CD4-positive, alpha-beta T cell treated with Interleukin-21 for 1 hour (primary cell): ENCODE data around the gene NT5C3A.
"Not testable (repeated sequence)": the region's sequence is repeated elsewhere in the genome, so short reads cannot be mapped to it uniquely, and the experiment has no call there.

Source experiments
- DNase-seq: peaks from one replicate; pipeline ENCODE4 v3.0.0-alpha.2; 2020

The NT5C3A gene

DNA sequence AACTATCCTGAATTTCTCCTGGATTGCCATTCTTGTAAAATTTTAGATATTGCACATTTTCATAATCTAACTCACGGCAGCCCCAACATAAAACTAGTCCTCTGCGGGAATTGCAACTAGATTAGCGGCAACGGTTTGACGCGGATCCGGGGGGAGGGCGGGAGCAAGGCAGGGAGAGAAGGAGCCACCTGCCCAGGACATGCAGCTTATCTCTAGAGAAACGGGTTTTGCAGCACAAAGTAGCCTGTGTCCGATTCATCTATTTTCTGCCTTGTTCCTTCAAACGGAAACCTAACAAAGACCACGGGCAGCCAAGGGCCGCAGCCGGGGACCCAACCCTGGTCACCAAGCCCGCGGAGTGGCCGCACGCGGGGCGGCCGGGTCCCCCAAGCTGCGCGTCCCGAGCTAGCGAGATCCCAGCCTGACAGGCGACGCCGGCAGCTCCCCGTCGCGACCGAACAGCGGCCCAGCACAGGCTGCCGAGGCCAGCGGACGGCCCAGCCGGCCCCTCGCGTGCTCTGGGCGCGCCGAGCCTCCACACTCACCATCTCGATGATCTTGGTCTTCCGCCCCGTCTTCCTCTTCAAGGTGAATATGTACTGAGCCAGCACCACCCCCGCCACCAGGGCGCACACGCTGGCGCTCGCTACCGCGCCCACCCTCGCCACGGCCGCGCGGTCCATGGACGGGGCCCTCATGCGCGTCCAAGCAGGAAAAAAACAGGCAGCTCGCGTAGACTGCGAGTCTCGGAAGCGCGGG lies at the start of gene NT5C3A:
NT5C3A (minus strand) TSS at position 754 of the 759 bp plus-strand sequence; CDS start at position 683, 71 bp downstream.
- DNase-seq: peak; percentile 20

DNA sequence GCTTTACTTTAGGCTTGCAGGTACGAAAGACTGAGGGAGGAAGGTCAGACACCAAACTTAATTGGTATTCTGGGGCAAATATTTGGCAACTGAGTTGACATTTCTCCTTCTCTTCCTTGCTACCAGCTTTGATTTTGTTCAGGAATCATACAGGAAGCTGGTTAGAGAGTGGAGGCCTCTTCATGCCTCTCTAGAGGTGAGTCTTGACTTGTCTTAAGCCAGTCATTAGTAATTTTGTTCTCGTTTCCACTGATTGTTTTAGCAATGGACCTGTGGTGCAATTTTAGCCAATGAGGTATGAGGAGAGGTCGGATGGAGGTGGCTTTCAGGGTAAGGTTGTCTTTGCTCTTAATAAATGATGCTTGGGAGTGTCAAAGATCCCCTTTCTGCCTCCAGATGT lies 49.0 kb upstream of the NT5C3A start:
- DNase-seq: no peak

DNA sequence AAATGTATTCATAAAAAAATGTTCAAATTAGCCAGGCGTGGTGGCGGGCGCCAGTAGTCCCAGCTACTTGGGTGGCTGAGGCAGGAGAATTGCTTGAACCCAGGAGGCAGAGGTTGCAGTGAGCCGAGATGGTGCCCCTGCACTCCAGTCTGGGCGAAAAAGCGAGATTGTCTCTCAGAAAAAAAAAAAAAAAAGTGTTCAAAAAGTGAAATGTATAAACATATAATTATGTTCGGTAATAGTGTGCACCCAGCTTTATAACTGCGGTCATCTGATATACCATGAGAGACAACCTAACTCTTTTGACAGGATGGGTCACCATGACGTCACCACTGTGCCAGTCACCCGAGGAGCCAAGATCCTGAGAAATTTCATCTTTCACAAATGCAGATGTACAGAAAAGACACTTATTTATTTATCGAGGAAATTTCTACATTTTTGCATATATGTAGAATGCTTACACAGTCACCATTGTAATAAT lies 47.2 kb upstream of the NT5C3A start:
- DNase-seq: peak; percentile 6

DNA sequence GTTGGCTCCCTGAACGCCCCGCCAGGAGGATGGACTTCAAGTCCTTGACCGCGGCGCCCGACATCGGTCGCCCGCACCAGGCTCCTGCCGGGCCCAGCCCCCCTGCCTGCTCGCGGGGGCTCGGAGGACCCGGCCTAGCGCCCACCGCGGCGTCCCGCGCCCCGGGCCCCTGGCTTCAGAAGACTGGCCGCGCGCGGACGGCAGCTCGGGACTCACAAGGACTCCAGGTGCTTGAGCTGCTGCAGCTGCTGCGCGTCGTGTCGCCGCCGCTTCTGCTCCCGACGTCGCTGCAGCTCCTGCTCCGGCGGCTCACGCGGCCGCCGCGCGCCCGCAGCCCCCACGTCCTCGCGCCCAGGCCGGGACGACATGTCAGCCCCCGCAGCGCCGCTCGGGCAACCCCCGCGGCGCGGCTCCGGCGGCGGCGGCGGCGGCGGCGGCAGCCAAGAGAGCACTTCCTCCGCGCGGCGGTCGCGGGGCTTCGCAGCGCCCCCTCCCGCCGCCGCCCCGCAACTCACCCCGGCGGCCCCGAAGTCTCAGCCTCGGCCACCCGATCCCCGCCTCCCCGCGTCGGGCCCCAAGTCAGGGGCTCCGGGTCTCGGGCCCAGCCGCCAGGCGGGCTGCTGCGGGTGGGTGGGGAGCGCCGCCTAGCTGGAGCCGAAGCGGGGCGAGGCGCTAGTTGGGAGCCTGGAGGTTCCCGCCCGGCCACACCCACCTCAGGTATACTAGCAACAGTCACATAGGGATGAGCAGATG lies 46.6 kb upstream of the NT5C3A start, which contains the start of gene RP9:
RP9 (minus strand) TSS at position 400 of the 753 bp plus-strand sequence; CDS start at position 368, 32 bp downstream.
- DNase-seq: peak; percentile 83

DNA sequence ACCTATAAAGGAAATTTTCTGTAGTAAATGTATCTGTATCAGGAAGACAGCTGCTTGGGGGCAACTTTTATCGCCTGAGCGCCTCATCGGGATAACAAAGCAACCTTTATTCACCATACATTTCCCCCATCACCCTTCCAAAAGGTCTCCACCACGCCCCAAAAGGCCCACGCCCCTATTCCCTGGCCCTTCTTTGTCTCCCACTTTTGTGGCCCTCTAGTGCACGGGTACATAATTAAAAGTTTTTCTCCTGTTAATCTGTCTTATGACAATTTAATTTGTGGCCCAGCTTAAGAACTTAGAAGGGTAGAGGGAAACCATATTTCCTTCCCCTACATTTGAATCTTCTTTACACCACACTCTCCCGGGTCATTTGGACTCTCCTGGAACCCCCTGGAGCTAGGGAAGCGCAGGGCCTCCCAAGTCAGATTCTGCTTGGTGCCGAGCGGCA lies 46.0 kb upstream of the NT5C3A start:
- DNase-seq: peak; percentile 22

DNA sequence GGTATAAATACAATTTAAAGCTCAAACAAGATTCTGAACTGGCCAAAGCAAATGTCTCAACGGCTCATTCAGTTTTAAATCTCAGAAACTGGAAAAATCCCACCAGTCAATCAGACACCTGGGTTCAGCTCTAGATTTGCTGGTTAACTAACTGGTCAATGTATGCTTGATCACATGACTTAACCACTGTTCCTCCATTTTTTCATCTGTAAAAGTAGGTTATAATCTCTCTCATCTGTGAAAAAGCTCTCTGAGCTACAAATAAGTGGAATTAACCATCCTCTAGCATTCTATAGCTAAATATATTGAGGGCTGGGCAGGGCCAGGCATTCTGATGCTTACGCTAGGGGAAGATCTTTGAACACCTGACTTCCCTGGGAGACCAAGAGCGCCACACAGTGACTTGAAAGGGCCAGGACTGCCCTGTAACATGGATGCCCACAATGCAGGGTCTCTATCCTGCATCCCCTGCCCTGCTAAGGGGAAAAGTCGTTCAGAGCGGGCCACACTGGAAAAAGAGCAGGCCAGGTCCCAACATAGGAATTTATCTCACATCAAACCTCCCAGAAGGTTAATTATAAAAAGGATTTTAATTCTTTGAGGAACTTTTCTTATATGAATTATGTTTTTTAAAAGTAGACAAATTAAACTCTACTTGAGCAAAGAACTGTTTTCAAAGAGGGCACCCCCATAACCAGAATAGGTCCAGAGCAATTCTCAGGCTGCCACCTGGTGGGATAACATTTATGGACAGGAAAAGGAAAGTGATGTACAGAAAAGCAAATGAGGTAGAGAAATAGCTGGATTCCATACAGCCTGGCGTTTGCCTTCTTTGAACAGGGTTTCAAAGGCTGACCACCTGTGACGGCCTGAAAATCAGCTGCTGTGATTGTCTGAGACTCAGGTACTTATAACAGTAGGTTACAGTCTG lies 44.8 kb upstream of the NT5C3A start:
- DNase-seq: peak; percentile 72

DNA sequence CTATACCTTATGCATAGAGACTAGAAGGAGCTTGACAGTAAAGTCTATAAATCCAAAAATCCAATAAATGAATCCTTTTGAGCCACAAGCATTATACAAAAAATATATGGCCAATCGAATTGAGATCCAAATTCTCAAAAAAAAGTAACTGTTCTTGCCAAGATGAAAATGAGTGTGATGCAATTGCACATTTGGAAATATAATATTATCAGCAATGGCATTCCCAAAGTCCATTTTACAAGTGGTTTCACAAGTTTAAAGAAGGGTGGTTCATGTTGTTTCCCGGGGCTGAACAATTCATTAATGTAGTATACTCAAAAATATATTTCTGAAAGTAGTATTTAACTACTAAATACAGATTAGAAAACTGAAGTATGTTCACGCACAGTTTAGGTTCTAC lies 39.3 kb upstream of the NT5C3A start:
- DNase-seq: no peak

DNA sequence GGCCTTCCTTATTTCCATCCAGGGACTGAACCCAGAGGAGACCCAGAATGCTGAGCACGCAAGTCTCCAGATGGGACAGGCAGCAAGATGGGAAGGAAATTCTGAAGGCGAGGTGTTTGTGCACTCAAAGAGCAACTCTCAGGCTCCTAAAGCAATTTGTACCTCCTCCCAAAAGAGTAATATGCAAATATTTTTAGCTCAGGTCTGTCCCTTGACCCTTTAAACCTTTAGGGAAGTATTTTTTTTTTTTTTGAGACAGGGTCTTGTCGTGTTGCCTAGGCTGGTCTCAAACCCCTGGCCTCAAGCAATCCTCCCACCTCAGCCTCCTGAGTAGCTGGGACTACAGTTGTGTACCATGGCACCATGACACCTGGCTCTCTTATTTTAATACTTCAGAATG lies 38.2 kb upstream of the NT5C3A start:
- DNase-seq: no peak

DNA sequence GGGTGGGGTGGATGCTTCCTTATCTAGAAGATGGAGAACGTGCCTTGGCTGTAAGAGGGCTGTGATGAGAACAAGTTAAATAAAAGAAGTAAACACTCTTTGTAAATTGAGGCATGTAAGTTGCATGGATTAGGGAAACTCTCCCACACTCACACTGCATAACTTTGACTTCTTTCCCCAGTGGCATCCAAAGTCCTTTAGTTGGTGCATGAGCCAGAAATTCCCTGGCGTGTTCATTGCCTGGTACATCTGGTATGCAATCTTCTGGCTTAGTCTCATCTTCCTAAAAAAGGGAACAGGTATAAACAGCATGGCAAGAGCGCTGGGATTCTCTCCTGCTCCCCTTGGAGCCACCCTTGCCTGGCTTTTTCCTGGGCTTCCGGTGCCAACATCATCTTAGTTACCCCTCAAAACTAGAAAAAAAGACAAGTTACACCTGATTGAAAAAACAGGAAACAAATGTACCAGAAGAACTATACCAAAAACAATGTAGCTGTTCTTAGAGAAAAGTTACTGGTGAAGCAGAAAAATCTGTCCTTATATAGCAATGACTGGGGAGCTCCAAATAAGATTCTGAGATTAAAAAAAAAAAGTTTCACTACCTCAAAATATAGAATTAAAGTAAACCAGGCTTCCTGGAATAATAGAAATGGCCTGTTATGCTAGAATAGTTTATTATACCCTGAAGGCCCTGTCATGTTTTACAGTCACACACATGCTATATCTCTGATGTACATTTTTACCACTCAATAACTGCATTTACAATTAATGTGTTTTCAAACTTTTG lies 36.8 kb upstream of the NT5C3A start:
- no peak for DNase-seq

DNA sequence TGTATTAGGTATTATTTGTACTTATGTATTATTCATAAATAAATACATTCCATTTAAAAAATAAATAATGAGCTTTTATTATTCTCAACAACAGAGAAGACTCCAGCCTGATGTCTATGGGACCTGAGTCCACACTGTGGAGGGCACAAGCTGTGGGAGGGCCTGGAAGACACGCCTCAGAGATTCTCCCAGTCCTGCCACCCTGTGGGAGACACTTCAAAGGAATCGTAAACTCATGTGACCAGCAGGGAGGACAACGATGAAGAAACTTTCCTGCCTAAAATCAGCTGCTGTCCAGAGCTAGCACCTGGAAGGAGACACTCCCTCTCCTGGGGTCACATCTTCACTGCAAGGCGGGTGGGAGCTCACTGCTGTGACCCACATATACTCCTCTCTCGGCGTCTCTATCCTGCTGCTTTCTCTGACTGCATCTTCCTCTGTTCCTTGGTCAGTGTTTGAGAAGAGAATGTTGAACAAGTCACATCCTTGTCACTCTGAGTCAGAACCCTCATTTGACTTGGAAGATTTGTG lies 32.2 kb upstream of the NT5C3A start:
- not testable (repeated sequence) for DNase-seq

DNA sequence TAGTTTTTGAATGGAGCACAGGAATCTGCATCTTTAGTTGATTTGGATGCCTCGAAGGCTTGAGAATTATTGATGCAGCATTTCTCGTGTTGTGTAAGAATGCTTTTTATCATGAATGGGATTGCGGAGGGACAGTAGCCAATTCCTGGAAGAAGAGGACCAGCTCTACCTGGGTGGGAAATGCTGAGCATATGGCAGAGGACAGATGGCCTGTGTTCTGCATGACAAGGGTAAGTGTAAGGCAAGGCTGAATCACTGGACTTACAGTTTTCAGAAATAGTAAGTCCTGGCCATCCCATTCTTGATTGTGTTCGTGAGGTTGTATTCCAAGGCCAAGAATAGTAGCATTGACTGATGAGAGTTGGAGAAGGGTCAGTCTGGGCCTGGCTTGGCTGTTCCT lies 30.7 kb upstream of the NT5C3A start:
- DNase-seq: no peak

DNA sequence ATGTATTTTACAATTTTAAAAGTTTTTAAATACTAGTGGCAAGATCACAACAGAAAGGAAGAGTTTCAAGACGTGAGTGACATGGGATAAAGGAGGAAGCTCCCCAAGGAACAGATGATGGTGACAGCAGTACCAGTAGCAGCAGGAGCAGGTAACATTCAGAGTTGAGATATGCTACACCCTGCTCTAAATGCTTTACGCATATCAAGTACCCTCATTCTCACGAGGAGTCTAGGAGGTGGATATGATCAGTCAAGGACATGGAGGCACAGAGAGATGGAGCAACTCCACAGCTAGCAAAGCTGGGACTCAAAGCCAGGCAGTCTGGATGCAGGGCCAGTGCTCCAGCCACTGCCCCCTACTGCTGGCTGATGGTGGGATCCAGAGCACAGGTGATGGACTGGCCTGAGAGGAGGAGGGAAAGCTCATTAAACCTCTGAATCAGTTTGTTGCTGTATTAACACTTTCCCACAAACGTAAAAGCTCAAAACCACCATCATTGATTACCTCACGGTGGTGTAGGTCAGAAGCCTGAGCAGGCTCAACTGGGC lies 29.1 kb upstream of the NT5C3A start:
- no peak for DNase-seq

DNA sequence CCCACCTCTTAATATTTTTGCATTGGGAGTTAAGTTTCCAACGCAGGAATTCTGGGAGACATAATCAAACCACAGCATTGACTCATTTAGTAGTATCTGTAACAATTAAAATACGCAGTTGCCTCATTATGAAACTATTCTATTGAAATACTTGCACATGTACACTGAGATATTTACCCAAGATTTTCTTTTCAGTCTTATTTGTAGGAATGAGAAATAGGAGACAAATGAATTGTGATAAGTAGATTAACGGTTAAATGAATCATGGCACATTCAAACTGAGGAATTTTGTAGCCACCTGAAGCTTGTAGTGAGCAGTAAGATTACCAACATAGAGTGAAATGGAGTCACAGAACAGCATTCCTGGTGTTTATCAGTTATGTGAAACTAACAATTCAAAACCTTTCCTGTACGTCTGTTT lies 28.5 kb upstream of the NT5C3A start:
- DNase-seq: no peak

DNA sequence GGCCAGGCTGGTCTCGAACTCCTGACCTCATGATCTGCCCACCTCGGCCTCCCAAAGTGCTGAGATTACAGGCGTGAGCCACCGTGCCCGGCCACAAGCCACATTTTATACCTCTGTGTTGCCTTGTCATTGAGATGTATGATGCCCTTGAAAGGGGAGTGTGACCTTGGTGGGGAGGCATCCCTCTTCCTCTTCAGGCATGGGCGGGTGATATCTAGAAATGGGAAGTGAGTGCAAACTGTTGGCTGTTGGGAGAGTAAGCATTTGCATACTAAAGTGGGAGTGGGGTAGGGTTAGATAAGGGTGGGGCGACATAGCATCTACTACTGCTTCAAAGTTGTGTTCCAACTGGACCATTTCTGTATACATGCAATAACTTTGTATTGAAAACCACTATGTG lies 26.6 kb upstream of the NT5C3A start:
- no peak for DNase-seq

DNA sequence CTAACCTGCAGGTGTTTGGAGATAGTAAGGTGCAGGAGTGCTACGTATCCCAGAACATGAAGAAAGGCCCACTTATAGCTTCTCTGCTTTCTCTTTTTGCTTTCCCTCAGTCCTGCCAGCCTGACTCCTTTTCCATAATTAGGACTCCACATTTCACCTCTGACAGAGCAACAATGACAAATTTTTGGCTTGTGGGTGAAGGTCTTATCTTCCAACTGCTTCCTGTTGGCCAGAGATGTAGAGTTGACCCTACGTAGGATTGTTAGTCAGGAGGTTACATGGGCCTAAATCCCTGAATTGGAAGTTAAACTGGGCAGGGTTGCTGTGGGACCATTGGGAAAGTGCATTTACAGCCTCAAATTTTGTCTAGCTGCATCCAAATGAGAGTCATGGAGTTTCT lies 25.3 kb upstream of the NT5C3A start:
- no peak for DNase-seq

DNA sequence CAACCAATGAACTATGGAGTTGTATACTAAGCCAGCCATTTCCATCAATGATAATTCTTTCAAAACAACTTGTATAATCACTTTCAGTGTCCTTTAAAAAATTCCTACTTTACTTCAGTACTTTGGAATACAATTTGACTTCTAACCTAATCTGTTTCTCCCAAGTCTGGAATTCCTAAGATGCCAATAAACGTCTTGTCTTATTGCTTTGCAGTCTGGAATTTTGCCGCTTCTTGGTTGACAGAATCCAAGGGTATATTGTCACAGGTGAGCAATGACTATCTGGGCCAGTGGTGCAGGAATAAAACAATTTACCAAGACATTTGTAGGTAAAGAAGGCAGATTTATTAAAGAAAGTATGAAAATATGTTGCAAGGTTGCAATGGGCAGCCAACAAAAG lies 24.8 kb upstream of the NT5C3A start:
- DNase-seq: no peak

DNA sequence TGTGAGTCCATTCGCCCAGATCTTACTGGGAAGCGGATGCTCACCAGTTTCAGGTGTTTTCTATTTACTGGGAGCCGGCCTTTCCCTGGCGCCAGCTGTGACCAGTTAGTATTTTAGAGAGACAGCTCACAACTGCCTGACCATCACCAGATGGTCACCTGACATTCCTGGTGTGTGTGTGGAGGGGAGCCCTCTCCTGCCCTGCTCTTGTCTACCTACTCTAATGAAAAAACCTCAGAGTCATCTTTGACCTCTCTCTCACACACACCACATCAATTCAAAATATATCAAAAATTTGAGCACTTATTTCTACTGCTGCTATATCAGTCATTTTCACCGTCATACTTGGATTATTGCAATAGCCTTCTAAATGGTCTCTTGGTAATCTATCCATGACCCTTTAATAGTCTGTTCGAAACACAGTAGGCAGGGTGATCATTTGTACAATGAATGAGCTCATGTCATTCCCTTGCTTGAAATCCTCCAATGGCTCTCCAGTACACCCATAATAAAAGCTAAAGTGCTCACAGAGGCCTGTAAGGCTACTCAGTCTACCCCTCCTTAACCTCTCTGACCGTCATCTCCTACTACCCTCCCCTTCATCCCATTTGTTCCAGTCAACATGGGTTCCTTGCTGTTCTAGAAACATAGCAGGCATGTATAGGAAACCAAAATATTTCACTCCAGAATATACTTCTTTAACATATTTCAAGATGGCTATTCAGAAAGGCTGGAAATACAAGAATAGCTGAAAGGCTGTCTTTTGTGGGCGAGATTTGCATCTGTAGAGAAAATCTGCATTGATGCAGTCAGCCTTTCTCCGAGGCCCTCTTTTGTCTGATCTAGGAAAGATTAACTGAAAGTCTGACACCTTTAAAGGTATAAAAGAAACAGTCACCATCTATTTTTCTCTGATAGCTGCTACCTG lies 17.5 kb upstream of the NT5C3A start:
- DNase-seq: no peak

DNA sequence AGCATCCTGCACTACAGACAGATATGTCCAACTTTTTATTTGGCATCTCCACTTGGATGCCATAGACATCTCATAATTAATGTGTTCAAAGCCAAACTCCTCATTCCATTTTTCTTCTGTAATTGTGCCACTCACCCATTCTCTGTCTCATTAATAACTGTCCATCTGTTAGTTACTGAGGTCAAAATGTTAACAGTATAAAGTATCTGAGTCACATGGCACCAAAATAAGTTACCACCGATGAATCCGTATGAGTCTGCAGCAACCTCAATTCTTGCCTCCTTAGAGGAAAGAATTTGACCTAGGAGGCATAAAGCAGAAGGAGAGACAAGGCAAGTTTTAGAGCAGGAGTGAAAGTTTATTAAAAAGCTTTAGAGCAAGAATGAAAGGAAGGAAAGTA lies 16.5 kb upstream of the NT5C3A start:
- DNase-seq: no peak

DNA sequence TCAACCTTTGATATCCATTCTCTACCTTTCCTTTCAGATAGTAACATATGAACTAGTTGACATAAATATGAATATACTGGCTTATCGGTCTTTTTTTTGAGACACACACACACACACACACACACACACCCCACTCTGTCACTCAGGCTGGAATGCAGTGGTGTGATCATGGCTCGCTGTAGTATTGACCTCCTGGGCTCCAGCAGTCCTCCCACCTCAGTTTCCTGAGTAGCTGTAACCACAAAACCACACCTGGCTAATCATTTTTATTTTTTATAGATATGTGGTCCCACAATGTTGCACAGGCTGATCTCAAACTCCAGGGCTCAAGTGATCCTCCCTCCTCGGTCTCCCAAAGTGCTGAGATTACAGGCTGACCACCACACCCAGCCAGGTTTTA lies 14.2 kb upstream of the NT5C3A start:
- peak; percentile 5 for DNase-seq

DNA sequence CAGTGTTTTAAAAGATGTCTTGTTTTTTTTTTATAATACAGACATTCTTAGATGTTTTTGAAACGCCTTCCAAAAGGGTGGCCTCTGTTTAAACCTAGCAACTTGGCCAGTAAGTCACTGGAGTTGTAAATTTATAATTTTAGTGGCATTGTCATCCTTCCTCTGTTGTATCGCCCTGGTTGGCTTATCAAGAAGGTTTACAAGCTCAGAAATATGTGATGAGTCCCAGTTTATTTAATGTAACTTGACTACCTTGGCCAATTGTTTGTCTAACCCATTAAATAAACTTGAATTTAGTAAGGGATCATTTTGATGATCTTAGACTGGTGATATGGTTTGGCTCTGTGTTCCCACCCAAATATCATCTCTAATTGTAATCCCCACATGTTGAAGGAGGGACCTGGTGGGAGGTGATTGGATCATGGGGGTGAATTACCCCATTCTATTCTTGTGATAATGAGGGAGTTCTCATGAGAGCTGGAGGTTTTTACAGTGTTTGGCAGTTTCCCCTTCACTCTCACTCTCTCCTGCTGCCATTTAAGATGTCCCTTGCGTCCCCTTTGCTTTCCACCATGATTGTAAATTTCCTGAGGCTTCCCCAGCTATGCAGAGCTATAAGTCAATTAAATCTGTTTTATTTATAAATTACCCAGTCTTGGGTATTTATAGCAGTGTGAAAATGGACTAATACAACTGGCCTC lies 13.4 kb upstream of the NT5C3A start:
- no peak for DNase-seq
